ENCODE data around the gene RAB44.

RAB44 gene

DNA sequence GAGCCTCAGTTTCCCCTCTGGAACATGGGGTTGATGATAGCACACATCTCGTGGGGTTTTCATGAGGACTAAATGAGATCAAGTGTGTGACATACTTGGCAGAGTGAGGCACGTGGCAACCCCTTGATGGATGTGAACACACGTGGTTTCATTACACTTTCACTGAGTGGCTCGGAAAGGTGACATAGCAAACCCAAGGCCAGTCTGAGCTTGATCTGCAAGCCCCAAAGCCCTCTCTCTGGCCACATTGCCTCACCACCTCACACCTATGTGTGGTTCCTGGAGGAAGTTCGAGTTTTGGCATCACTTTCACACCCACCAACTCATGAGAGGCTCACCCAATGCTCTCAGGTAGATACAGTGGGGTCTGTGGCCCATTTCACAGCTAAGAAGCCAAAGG lies 81.6 kb downstream of the RAB44 start:
- no peak for DNase-seq

GRCh38 chr6:36780442-36781177 lies 83.0 kb downstream of the RAB44 start:
- no peak for DNase-seq

DNA sequence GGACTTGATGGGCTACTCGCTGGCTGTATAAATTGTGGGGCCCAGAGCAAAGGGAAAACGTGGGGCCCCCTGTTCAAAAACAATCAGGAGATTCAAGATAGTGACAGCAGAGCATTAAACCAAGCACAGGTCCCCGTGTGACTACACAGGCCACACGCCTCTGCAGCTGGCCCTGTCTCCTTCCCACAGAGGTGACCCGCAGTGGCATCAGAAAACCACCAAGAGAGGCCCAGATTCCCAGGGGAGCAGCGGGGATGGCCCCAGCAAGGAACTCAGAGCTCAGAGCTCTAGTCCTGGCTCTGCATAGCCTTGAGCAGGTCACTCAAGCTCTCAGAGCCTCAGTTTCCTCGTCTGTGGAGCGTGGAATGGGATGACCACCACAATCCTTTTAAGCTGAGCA lies 84.0 kb downstream of the RAB44 start:
- DNase-seq = no peak

Measured in CD4-positive, alpha-beta T cell treated with Interleukin-17A for 1 hour (primary cell).